SW480 (cell line): ENCODE data around the gene LIMK2.
A peak's percentile ranks its signal among the peaks of the same experiment; 100 is the strongest.
"Not testable (repeated sequence)": the region's sequence is repeated elsewhere in the genome, so short reads cannot be mapped to it uniquely, and the experiment has no call there.

ENCODE experiments used
- DNase-seq: peaks from one replicate; pipeline ENCODE4 v3.0.0-alpha.2; 2016; ENCODE audit warnings: low spot score

Gene LIMK2

DNA sequence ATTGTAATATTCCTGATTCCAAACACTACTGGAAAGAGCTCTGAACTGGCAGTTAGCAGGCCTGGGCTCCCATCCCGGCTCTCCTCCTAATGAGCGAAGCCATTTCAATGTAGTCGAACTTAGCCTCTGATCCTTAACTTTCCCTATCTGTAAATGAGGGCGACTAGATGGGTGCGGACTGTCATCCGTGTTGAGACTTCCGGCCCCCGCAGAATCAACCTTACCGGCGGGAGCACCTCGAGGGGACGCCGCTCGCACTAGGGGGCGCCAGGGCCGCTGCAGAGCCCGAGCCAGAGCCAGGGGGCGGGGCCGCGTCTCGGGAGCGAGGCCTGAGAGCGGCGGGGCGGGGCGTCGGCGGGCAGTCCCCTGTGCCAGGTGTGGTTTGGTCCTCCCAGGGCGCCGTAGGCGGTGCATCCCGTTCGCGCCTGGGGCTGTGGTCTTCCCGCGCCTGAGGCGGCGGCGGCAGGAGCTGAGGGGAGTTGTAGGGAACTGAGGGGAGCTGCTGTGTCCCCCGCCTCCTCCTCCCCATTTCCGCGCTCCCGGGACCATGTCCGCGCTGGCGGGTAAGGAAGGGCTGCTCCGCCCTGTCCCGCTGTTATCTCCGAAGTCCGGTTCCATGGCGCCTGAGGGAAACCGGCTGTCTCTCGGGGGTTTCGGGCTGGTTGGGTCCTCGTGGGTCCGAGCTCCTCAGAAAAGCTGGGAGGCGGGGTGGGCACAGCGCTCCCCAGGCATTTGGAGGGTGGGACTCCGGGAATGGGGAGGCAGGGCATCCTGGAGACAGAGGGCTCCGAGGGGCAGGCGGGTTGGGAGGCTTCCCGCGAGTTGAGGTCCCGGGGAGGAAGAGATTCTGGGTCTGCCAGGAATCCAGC is at the start of gene LIMK2:
Gene LIMK2 (plus strand): TSS at position 437 of the 869 bp plus-strand sequence. CDS start 111 bp downstream, at position 548.
- peak; percentile 90 for DNase-seq

DNA sequence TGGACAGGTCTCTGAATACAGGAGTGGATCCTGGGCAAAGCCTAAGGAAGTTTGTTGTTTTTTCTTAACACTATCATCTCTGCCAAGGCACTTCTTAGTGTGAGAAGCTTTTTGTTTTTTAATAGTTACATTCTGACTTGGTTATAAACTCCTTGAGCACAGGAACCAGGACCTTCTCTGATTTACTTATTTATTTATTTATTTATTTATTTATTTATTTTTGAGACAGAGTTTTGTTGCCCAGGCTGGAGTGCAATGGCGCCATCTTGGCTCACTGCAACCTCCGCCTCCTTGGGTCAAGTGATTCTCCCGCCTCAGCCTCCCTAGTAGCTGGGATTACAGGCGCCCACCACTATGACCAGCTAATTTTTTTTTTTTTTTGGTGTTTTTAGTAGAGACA is 41.1 kb upstream of the LIMK2 start:
- no peak for DNase-seq

DNA sequence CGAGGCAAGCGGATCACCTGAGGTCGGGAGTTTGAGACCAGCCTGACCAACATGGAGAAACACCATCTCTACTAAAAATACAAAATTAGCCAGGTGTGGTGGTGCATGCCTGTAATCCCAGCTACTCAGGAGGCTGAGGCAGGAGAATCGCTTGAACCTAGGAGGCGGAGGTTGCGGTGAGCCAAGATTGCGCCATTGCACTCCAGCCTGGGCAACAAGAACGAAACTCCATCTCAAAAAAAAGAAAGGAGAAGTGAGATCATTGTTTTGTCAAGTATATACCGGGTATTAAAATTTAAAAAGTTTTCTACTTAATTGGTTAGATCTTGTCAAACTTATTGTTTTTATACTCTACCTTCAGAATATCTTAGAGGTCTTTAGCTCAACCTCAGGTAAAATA is 40.4 kb upstream of the LIMK2 start:
- not testable (repeated sequence) for DNase-seq

DNA sequence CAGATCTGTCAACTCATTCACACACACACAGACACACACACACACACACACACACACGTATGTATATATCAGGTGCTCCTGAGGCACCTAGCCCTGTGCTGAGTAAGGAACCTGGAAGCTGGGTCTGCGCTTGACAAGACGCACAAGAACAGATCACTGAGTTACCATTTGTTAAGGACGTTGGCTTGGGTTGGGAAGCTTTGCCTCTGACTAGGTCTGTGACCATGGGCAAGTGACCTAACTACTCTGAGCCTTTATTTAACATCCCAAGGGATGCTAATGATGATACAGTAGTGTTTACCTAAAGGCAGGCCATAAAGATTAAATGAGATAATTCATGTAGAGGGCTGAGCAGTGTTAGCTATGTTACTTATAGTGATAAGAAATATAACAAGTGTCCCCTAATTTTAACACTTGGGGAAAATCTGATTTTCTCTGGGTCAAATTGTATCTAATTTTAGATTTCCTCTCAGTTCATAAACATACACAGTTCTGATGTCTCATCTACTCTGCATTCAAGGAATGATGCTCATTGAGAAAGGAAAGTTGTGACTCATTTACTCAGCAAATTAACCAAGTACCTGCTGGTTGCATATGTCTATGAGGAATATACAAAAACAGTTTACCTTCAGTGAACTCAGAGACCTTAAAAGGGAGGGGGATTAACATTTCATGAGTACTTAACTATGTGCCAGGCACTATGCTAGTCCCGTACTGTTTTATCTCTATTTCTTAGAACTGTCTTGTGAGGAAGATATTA is 38.5 kb upstream of the LIMK2 start:
- DNase-seq = no peak

DNA sequence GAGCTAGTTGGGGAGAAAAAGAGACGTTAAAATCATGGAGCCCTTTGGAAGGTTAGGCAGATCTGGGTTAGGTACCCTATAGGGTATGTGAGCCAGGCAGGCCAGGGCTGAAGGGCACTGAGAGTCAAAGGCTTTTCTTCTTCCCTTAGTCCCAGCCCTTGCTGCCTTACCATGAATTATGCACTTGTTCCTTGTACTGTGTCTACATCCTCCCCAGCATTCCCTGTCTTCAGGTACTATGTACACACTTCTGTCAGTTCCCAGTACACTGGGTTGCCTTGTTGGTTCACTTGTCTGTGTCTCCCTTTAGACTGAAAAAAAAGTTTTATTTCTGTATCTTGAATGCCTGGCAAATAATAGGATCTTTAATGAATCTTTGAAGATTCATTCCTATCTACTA is 35.2 kb upstream of the LIMK2 start:
- no peak for DNase-seq

DNA sequence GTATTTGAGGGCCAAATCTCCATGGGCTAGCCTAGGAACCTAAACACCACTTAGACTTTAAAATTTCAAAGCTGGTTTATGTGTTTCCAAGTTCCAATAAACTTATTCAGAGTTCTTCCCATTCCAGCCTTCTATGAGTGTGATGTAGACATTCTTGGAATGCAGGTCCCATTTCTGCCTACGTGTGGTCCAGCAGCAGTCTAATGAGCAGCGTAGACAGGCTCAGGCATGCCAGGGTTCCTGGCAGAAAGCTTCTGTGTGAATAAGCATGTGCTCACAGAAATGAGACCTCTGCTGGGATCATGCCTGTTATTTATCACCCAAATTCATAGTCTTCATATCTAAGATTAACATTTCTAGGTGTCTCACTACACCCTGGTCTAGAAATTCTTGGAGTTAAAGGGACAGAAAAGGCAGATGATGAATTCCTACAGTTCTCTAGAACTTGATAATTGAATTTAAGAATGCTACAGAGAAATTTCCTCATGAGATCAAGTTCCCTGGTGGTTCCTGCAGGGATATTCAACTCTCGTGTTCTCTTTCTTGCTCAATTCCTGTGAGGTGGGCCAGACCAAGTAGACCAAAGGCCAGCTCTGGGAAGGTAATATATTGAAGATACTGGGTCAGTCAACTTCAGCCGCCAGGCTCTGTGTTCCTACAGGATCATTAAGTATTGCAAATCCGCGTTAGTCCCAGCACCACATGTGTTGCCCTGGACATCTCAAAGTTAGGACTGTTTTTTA is 34.5 kb upstream of the LIMK2 start:
- DNase-seq = no peak

DNA sequence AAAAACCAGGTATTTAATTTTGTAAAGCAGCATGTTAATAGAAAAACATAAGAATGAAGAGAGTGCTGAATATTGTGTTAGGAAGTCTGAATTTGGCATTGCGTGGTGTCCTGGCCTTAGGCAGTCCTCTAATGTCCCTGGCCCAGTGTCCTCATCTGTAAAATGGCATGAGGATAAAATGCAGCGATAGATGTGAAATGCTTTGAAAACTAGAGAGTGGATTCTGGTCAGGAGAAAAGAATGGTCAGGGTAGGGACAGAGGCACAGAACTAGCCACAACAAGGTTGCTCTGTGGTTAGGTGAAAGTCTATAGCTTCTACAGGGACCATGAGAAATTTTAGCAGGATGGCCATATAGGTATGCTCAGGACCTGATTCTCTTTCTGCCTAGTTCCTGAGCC is 33.2 kb upstream of the LIMK2 start:
- no peak for DNase-seq

DNA sequence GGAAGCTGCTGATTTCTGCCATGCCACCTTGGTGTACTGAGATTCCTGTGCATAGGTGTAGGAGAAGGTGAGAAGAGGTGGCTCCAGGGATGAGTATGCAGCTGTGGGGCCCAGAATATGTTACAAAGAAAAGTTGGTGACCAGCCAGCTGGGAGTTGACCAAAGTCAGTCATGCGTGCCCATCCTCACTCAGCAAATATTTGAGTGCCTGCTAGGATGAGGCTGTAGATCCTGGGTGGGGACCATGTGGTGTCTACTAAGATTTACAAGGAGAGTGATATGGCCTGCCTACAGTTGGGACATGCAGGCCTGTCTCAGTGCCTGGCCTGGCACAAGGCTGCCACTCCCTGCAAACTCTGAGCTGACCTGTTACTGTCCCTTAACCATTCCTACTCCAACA is 32.8 kb upstream of the LIMK2 start:
- peak; percentile 18 for DNase-seq

DNA sequence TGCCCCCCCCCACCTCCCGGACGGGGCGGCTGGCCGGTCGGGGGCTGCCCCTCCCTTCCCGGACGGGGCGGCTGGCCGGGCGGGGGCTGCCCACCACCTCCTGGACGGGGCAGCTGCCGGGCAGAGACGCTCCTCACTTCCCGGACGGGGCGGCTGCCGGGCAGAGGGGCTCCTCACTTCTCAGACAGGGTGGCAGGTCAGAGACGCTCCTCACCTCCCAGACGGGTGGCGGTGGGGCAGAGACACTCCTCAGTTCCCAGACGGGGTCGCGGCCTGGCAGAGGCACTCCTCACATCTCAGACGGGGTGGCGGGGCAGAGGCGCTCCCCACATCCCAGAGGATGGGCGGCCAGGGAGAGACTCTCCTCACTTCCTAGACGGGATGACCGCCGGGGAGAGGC is 28.1 kb upstream of the LIMK2 start:
- no peak for DNase-seq

DNA sequence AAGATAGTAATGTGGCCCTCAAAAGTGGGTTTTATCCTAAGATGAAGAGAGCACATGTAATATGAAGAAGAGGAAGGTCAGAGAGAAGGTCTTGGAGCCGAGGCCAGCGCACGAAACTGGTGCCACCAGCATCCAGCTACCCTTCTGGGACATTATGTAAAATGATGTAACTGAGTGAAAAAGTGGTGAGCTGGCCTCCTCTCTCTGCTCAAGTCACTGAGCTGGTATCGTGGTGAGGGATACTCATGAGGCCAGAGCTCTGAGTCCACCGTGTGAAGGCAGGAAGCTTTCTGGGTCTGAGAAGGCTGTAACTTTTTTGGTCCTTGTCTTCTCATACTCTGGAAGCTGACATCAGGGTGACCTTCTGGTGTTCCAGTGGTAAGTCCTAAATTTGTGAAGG is 27.0 kb upstream of the LIMK2 start:
- peak; percentile 19 for DNase-seq

DNA sequence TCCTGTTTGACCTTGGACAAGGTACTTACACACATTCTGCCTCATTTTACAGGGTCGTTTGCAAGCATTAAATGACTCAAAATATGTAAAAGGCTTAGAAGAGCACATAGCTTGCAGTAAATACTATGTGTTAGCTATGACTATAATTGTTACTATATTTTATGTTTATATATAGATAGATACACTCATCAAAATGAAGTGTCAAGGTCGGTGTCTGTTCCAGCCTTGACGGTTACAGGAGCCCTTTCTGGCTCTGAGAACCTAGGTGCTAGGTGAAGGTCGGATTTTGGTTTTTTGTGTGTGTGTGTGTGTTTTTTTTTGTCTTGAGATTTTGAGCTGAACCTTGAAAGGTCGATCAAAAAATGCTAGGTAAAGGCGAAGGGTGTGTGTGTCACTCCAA is 24.5 kb upstream of the LIMK2 start:
- no peak for DNase-seq

DNA sequence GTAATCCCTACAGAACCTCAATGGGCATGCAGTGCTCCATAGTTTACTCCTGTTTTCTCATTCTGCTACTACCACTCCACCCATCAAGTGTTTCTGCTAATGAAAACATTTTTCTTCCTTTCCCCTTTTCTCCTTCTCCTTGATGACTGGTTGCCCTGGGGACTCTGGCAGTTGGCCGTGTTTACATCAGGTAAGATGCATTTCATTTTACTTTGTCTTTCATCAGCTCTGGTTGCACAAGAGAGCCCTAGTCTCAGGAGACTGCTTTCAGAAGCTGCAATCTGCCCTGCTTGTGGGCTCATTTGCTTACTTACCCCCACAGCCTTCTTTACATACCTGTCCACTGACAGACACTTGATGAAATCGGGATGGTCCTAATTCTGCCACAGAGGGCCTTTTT is 19.6 kb upstream of the LIMK2 start:
- DNase-seq = no peak

DNA sequence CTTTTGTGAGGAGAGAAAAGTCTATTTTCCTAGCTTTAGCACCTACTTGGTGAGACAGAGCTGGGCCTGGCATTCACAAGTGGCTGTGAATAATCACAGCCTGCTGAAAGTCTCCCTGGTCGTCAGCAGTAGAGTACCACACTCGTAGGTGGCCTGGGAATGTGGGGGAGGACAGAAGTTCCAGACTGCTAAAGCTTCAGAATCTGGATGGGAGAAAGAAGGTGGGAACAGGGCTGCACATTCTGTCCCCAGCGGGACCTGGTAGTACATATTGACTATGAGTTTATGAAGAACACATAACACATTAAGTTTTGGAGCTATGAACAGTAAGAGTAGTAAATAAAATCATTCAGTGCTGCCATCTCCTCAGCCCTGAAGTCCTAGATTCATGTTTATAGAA is 19.0 kb upstream of the LIMK2 start:
- no peak for DNase-seq

DNA sequence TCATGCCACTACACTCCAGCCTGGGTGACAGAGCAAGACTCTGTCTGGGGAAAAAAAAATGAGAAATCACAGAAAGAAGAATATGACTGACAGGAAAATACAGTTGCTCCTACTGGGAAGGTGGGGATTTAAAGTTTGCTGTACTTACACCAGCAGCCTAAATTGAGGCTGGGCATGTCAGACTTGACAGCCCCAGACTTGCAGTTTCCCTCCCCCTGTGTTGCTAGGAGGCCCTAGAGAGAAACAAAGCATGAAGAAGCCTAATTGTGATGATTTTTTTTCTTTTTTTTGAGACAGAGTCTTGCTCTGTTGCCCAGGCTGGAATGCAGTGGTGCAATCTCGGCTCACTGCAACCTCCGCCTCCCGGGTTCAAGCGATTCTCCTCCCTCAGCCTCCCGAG is 17.4 kb upstream of the LIMK2 start:
- DNase-seq = not testable (repeated sequence)

DNA sequence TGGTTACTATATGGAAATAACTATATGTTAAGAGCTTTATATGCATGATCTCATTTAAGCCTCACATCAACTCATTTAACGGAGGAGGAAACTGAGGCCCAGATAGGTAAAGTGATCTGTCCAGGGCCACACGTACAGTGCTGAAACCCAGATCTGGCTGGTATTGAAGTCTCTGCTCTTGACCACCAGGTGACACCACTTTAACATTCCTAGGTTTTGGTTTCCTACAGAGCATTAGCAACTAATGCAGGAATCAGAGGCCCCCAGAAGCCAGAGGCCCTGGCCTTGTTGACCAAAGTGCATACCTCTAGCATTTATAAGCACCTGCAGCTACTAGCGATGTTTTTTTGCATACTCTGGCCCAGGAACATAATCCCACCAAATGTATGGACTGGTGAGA is 12.9 kb upstream of the LIMK2 start:
- DNase-seq = no peak

DNA sequence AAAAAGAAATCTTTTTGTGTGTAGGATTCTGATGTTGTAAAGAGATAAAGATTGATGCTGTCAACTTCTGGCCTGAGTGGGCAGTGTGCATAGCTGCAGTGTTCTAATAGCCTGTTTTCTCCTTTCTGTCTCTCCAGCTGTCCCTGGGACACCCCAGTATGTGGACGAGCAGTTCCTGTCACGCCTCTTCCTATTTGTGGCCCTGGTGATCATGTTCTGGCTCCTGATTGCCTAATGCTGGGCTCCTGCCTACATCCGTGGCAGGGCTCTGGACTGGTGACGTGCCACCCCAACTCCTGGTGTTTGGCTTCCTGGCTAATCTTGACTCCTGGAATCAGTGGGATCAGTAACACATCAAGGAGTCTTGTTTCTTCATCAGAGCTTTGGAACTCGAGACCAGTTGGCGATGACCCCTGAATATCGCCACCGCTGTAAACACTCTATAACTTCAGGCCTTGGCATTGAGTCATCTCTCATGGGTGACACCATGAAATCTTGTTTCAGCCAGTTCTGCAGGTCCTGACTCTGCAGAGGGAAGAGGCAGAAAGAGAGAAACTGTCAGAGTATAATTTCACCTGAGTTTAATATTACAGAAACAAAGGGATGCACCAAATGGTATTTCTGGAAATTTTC is 7.6 kb upstream of the LIMK2 start:
- DNase-seq = not testable (repeated sequence)

DNA sequence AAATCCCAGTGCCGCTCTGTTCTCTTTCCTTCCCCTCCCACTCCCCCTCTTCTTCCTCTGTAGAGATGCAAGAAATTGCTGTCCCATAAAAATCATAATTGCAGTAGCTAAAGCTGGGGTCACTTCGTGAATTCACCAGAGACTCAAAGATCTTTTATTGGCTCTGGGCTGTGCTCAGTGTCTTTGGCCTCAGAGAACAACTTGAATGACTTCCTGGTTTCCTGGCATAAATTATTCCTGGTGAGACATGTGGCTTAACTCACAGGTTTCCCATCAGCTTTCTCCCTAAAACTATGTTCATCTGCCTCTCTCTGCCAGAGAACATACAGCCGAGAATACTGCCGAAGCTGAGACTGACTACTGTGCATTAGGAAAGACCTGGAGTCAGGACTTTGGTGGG is 7.0 kb upstream of the LIMK2 start:
- DNase-seq = not testable (repeated sequence)

DNA sequence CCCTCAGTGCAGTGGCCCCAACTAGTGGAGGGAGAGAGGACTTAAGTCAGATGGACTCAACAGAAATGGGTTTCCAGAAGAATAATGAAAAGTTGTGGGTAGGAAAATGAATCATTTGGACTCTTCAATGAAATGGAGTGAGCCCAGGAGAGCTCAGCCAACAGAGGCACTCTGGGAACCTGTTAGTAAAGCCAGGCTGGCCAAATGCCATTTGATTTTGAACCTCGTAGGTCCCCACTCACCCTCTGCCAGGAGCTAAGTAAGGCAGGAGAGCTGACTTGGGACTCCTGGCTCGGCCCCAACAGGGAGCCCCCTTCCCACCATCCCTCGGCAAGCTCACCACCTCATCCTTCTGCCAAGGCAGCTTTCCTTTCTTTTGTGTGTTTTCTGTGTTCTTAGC is 5.6 kb upstream of the LIMK2 start:
- not testable (repeated sequence) for DNase-seq

DNA sequence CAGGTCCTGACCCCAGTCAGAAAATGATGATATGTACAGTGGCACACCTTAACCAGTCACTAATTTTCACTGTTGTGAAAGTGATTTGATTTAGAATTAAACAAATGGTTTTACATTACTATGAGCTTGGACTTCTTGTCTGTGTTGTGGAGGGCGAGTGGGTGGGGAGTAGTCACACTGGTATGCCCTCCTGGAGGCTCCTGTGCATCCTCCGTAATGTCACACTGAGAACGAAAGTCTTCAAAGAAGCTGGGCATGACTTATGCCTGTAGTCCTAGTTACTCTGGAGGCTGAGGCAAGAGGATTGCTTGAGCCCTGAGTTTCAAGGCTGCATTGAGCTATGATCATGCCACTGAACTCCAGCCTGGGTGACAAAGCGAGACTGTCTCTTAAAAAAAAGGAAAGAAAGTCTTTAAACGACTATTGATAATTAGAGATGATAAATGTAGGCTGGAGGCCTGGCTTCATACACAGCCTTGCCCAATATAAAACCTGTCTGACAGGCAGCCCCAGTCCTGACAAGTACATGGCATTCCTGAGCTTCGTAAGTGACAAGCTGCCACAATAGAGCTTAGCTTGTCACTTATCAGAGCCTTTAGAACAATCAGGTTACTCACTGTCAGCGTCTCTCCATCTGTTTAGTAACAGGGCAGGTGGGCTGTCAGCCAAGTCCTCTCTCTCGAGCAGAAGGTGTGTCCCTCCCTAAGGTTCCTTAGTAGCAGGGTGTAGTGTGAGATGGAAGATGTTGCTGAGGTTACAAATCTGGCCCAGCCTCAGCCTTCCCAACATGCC is 5.0 kb upstream of the LIMK2 start:
- DNase-seq = no peak

DNA sequence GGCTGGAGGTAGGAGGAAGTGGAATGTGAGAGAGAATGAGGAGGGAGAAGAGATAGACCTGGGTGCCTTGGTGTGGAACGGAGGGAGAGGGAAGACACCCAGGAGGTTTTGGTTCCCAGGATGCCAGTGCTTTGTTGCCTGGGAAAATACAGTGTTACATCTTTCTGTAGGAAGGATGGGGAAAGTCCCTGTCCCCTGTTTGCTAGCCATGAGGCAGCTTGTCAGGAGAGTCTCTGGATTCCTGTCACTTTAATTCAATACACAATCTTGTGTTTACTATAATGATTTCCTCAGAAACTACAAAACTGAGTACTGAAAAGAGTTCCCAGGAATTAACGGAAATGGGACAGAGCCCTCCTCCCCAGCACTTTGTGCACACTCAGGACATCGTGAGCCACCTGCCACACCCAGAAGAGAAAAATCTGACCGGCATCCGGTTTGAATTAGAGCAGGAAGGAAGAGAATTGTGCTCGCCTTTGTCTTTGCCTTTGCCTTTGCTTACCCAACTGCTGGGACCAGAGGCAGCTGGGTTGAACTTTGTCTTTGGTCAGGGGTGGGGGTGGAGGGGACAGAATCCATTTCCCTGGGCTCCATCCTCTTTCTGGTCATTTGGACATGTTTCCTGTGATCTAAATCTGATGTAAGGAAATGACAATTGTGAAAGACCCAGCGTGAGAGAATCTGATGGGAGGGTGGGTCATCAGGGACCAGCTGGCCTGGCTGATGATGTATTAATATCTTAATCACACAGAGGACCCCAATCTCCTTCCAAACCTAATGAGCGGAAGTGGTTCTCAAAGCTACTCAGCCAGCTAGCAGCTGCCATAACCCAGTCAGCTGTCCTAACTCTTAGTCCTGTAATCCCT is 1.3 kb upstream of the LIMK2 start:
- peak; percentile 51 for DNase-seq
